22Rv1 (cell line): Measurements from ENCODE around the gene UBE2H.

Experiments used
- CTCF ChIP-seq: fragments of 450-650 bp; IDR thresholded peaks from 2 replicates; pipeline ENCODE4 v1.5.1; 2017; ENCODE audit warnings: mild to moderate bottlenecking
- ZFX ChIP-seq: fragments of 450-650 bp; IDR thresholded peaks from 2 replicates; pipeline ENCODE4 v1.6.1; 2017; ENCODE audit warnings: antibody characterized with exemption, borderline replicate concordance

GRCh38 chr7:129857313-129857712 is 95.4 kb downstream of the UBE2H start:
- TF ChIP-seq CTCF (no peak), ZFX (no peak)
